K562 (cell line): ENCODE data around the gene MRPS5. TPM values are rescaled to one million over a fixed set of nuclear protein-coding genes. Genes with fewer than 3 reads are reported as not detected.

Source experiments
- ATF6 ChIP-seq: sonication (generic); formaldehyde crosslinking; IDR thresholded peaks from 2 replicates; pipeline ENCODE4 v1.4.0; 2020; ENCODE audit warnings: mild to moderate bottlenecking, missing genetic modification reagents
- DLX4 ChIP-seq: fragments of 250-450 bp; sonication (Bioruptor Pico); IDR thresholded peaks from 2 replicates; pipeline ENCODE4 v1.6.1; 2021; ENCODE audit warnings: mild to moderate bottlenecking
- GABPB2 ChIP-seq: fragments of 250-450 bp; sonication (Bioruptor Pico); conservative IDR thresholded peaks from 2 replicates; pipeline ENCODE4 v1.5.1; 2021; ENCODE audit warnings: mild to moderate bottlenecking
- NFIC ChIP-seq: fragments of 450-650 bp; IDR thresholded peaks from 2 replicates; pipeline ENCODE4 v1.6.1; 2017; ENCODE audit warnings: mild to moderate bottlenecking, inconsistent platforms
- PURB ChIP-seq: sonication (generic); formaldehyde crosslinking; IDR thresholded peaks from 2 replicates; pipeline ENCODE4 v1.9.0; 2021; ENCODE audit warnings: low read depth, mild to moderate bottlenecking, missing genetic modification reagents
- TAF15 ChIP-seq: fragments of 200-400 bp; formaldehyde crosslinking; IDR thresholded peaks from 2 replicates; pipeline ENCODE4 v1.6.1; 2017; ENCODE audit warnings: mild to moderate bottlenecking, low read depth, low read length, moderate library complexity
- THAP12 ChIP-seq: fragments of 250-450 bp; sonication (Bioruptor Pico); IDR thresholded peaks from 2 replicates; pipeline ENCODE4 v1.9.0; 2021; ENCODE audit warnings: mild to moderate bottlenecking, inconsistent platforms
- USF1 ChIP-seq: sonication (generic); formaldehyde crosslinking; IDR thresholded peaks from 2 replicates; pipeline ENCODE4 v1.9.0; 2022; ENCODE audit warnings: mild to moderate bottlenecking, missing genetic modification reagents
- ZNF398 ChIP-seq: fragments of 250-450 bp; sonication (Bioruptor Pico); IDR thresholded peaks from 2 replicates; pipeline ENCODE4 v1.8.0; 2021; ENCODE audit warnings: moderate library complexity, mild to moderate bottlenecking, inconsistent platforms
- polyA plus RNA-seq, 8 experiments: library from polyadenylated mRNA; depleted of rRNA in 4 of 8; stranded (reverse) in 5 of 8; unstranded in 3 of 8; fragments of >200 nt; fragmentation: Nextera tagmentation in 2 of 8; fragmentation: Illumina TruSeq in 1 of 8; extraction: Ambion mirVana in 2 of 8; extraction: Trizol in 1 of 8; gene quantifications; 2 replicates each; pipeline versions ENCODE4 v1.2.1 to v1.2.3, GENCODE V29; 2011 to 2014; ENCODE audit warnings: inconsistent platforms in 1 of 8, missing spikeins in 1 of 8
- total RNA-seq, 7 experiments: library from RNA; depleted of rRNA in 6 of 7; stranded (reverse); fragments of >200 nt in 6 of 7; fragmentation: Illumina TruSeq in 2 of 7; extraction: Trizol in 2 of 7; gene quantifications; 2 replicates each; pipeline versions ENCODE4 v1.2.1 to v1.2.3, GENCODE V29; 2011 to 2021; ENCODE audit warnings: low replicate concordance in 1 of 7

The MRPS5 gene
- total and polyA plus RNA-seq, 9 of the 15 experiments (the other 6 are each of a cell fraction or from before 2014, with no cell fraction given), result 85.0 to 162 (median 118) TPM

GRCh38 chr2:95109260-95109659 is 12.3 kb downstream of the MRPS5 start (continued):
- TF ChIP-seq ATF6 (CRISPR knock-in tag) (no peak), PURB (CRISPR knock-in tag) (no peak), USF1 (CRISPR knock-in tag) (no peak), GABPB2 (CRISPR knock-in tag) (no peak), DLX4 (CRISPR knock-in tag) (no peak), TAF15 (no peak), NFIC (no peak), ZNF398 (CRISPR knock-in tag) (no peak), THAP12 (CRISPR knock-in tag) (no peak)
